HCEC 1CT (cell line): ENCODE data around the gene SHB.

Experiments used
- DNase-seq: peaks from one replicate; pipeline ENCODE4 v3.0.0-alpha.2; 2017

SHB gene

DNA sequence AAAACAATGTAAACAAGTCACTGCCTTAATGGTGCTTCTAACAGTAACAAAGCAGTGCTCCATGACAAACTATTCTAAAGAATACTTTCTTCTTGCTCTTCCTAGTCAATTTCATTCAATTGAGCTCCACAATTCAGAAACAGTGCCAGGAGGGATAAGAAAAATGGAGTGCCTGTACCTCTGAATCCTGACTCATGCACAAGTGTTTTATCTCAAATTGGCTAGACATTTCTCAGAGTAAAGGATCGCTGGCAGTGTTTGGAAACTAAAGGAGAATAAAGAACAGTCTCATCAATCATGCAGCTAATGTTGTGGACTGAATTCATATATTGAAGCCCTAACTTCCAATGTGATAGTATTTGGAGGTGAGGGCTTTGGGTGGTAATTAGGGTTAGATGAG lies 192.7 kb downstream of the SHB start:
- DNase-seq: no peak

DNA sequence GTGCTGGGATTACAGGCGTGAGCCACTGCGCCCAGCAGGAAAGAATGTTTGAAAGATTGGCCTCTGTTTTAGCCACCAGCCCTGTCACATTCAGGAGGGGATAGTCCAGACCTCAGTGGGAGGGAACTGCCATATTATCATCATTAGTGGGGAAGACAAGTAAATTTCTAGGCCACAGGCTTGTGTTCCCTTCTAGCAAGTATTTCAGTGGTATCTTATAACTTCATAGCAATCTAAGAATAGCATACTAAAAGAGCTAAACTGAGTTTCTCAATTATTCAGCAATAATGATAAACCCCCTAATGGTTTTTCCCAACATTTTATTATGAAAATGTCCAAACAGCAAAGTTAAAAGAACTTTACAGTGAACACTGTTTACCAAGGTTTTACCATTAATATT lies 195.1 kb downstream of the SHB start:
- DNase-seq: no peak

DNA sequence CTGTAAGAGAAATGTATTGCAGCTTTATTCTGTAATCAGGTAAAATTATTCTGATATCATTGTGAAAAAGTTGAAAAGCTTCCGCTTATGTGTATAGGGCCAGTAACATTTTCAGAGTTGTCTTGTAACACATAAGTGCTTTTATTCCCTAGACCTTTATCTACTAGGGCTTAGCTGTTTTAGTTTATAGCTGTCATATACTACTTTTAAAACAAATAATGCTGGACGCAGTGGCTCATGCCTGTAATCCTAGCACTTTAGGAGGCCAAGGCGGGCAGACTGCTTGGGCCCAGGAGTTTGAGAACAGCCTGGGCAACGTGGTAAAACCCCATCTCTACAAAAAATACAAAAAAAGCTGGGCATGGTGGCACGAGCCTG lies 198.2 kb downstream of the SHB start:
- no peak for DNase-seq

DNA sequence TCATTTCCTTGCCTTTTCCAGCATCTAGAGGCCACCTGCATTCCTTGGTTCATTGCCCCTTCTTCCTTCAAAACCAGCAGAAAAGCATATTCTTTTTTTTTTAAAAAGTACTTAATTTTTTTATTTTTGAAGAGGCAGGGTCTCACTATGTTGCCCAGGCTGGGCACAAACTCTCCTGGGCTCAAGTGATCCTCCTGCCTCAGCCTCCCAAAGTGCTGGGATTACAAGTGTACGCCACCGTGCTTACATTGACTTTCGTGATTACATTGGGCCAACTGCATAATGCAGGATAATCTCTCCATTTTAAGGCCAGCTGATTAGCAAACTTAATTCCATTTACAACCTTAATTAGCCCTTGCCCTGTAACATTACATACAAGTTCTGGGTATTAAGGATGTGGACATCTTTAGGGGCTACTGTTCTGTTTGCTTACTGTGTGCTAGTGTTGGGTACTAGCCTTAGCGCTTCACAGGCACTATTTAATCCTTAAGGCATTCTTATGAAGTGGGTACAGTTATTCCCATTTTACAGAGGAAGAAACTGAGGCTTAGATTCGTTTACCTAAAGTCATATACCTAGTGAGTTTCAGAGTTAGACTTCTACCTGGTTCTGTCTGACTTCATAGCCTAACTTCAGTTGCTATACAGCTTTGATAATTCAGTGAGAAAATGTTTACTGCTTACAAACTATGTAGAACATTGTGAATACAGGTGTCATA lies 198.8 kb downstream of the SHB start:
- no peak for DNase-seq
